ENCODE data around the gene NPTX1.

Gene NPTX1

GRCh38 chr17:80473701-80474100, 2.7 kb downstream of the NPTX1 start:
- H3K9ac ChIP-seq (ENCODE audit: low read length), result no peak overlapping the region
- H3K27me3 ChIP-seq (ENCODE audit: control insufficient read depth, insufficient read depth, low read length), result peaks cover 94% of the 10 kb centered on the region
- no peaks in the 10 kb centered on the region for H3K9me3 ChIP-seq (ENCODE audit: control insufficient read depth, low read length)
- H3K4me3 ChIP-seq (ENCODE audit: low read length), result no peak overlapping the region
- H3K4me1 ChIP-seq (ENCODE audit: control insufficient read depth, insufficient read depth, low read length), result peaks cover 18% of the 10 kb centered on the region
- H3K36me3 ChIP-seq (ENCODE audit: control insufficient read depth, insufficient read depth, low read length), result no peaks in the 10 kb centered on the region

- Histone ChIP-seq H3K4me3 (ENCODE audit: low read length) (no peak overlapping the region), H3K27me3 (ENCODE audit: control insufficient read depth, insufficient read depth, low read length) (peaks cover 94% of the 10 kb centered on the region), H3K9me3 (ENCODE audit: control insufficient read depth, low read length) (no peaks in the 10 kb centered on the region), H3K9ac (ENCODE audit: low read length) (no peak overlapping the region), H3K36me3 (ENCODE audit: control insufficient read depth, insufficient read depth, low read length) (no peaks in the 10 kb centered on the region), H3K4me1 (ENCODE audit: control insufficient read depth, insufficient read depth, low read length) (peaks cover 11% of the 10 kb centered on the region)
Observed at GRCh38 chr17:80472996-80473395, 3.4 kb downstream of the NPTX1 start.

DNA sequence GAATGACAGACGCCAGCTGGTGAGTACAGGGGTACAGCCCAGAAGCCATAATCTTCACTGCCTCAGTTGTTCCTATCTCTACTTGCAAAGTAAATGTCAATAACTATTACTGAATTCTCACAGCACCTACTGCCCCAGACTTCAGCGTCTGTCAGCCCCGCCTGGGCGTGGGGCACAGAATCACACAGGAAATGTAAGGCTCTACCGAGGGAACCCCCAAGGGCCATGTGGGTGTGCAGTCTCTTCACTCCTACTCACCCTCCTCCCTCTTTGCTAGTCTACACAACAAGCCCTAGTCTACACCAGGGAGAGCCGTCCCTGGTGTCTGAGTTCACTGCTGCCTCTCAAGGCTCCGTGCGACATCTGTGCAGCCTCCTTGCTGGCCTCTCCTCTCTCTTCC, 4.5 kb downstream of the NPTX1 start:
- H3K27me3 ChIP-seq (ENCODE audit: control insufficient read depth, insufficient read depth, low read length), result peaks cover 92% of the 10 kb centered on the region
- H3K4me1 ChIP-seq (ENCODE audit: control insufficient read depth, insufficient read depth, low read length), result peaks cover 4% of the 10 kb centered on the region
- no peak overlapping the region for H3K9ac ChIP-seq (ENCODE audit: low read length)
- H3K36me3 ChIP-seq (ENCODE audit: control insufficient read depth, insufficient read depth, low read length), result no peaks in the 10 kb centered on the region
- H3K4me3 ChIP-seq (ENCODE audit: low read length), result no peak overlapping the region
- no peaks in the 10 kb centered on the region for H3K9me3 ChIP-seq (ENCODE audit: control insufficient read depth, low read length)

GRCh38 chr17:80470603-80471002, 5.8 kb downstream of the NPTX1 start:
- H3K4me3 ChIP-seq (ENCODE audit: low read length), result no peak overlapping the region
- no peak overlapping the region for H3K9ac ChIP-seq (ENCODE audit: low read length)
- H3K36me3 ChIP-seq (ENCODE audit: control insufficient read depth, insufficient read depth, low read length), result no peaks in the 10 kb centered on the region
- peaks cover 89% of the 10 kb centered on the region for H3K27me3 ChIP-seq (ENCODE audit: control insufficient read depth, insufficient read depth, low read length)
- H3K9me3 ChIP-seq (ENCODE audit: control insufficient read depth, low read length), result no peaks in the 10 kb centered on the region
- H3K4me1 ChIP-seq (ENCODE audit: control insufficient read depth, insufficient read depth, low read length), result no peaks in the 10 kb centered on the region

DNA sequence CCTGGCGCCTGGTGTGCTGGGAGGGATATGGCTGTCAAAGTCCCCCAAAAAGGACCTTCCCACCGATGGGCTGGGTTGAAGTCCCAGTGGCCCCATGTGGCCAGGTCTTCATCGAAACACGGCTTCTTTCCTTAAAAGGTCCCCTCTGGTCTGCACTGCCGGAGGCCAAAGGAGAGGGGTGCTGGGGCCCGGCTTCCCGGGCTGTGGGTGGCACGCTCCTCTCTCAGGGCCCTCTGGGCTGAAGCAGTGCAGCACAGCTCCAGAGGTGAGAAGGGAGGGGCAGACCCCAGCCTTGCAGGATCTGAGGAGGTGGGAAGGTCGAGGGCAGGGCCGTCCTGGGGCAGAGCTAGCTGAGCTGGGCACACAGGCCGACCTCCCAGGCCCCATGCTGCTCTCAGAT, 6.7 kb downstream of the NPTX1 start:
- Histone ChIP-seq H3K9ac (ENCODE audit: low read length) (no peak overlapping the region), H3K4me3 (ENCODE audit: low read length) (no peak overlapping the region), H3K36me3 (ENCODE audit: control insufficient read depth, insufficient read depth, low read length) (no peaks in the 10 kb centered on the region), H3K9me3 (ENCODE audit: control insufficient read depth, low read length) (no peaks in the 10 kb centered on the region), H3K4me1 (ENCODE audit: control insufficient read depth, insufficient read depth, low read length) (no peaks in the 10 kb centered on the region), H3K27me3 (ENCODE audit: control insufficient read depth, insufficient read depth, low read length) (peaks cover 86% of the 10 kb centered on the region)

- Histone ChIP-seq H3K4me3 (ENCODE audit: low read length) (no peak overlapping the region), H3K36me3 (ENCODE audit: control insufficient read depth, insufficient read depth, low read length) (no peaks in the 10 kb centered on the region), H3K4me1 (ENCODE audit: control insufficient read depth, insufficient read depth, low read length) (no peaks in the 10 kb centered on the region), H3K9me3 (ENCODE audit: control insufficient read depth, low read length) (no peaks in the 10 kb centered on the region), H3K27me3 (ENCODE audit: control insufficient read depth, insufficient read depth, low read length) (peaks cover 79% of the 10 kb centered on the region), H3K9ac (ENCODE audit: low read length) (no peak overlapping the region)
Observed at GRCh38 chr17:80468781-80469493, 7.5 kb downstream of the NPTX1 start.

DNA sequence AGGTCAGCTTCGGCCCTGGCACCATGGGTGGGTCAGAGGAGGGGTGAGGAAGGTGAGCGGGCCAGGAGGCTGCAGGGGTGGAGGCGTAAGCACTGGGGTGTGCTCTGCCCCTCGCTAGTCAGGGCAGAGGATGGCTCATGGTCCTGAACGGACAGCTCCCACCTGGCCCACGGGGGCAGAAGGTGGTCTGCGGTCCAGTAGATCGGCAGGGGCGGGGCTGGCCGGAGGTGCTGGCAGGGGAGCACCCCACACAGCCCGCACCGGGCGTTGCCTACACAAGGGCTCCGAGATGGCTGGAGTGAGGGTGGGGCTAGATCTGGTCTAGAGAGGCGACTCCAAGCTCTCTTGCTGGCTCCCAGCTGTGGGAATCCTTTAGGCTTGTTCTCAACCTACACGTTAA, 8.2 kb downstream of the NPTX1 start:
- Histone ChIP-seq H3K9me3 (ENCODE audit: control insufficient read depth, low read length) (no peaks in the 10 kb centered on the region), H3K4me3 (ENCODE audit: low read length) (no peak overlapping the region), H3K27me3 (ENCODE audit: control insufficient read depth, insufficient read depth, low read length) (peaks cover 78% of the 10 kb centered on the region), H3K4me1 (ENCODE audit: control insufficient read depth, insufficient read depth, low read length) (no peaks in the 10 kb centered on the region), H3K36me3 (ENCODE audit: control insufficient read depth, insufficient read depth, low read length) (no peaks in the 10 kb centered on the region), H3K9ac (ENCODE audit: low read length) (no peak overlapping the region)

- H3K27me3 ChIP-seq (ENCODE audit: control insufficient read depth, insufficient read depth, low read length), result peaks cover 58% of the 10 kb centered on the region
- H3K4me1 ChIP-seq (ENCODE audit: control insufficient read depth, insufficient read depth, low read length), result no peaks in the 10 kb centered on the region
- no peaks in the 10 kb centered on the region for H3K36me3 ChIP-seq (ENCODE audit: control insufficient read depth, insufficient read depth, low read length)
- no peak overlapping the region for H3K4me3 ChIP-seq (ENCODE audit: low read length)
- H3K9ac ChIP-seq (ENCODE audit: low read length), result no peak overlapping the region
- H3K9me3 ChIP-seq (ENCODE audit: control insufficient read depth, low read length), result no peaks in the 10 kb centered on the region
Observed at GRCh38 chr17:80466188-80466705, 10.2 kb downstream of the NPTX1 start.

DNA sequence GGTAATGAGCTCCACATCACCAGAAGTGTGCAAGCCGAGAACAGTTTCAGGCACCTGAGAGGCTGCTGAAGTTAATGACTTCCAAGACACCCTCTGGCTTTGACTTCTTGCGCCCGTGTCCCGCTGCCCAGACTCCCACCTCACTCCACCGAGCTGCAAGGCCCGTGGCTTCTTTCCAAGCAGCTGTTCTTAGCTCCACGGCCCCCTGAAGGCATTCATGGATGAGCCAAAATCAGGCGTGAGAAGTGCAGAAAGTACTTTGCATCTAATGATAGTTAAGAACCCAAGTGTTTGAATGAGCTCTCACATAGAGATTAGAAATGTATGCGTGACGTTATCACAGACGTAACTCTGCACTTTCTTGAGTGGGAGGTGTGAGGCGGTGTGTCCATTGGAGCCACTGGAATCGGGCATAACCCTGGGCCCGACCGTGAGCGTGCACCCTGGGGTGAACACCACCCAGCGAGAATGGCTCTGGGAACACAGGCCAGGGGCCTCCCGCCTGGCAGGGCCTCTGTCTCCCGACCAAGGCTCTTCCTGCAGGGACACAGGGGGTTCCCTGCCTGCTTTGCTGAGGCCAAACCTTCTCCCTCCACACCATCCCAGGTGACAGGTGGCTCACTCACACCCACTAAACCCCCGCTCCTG, 11.0 kb downstream of the NPTX1 start:
- Histone ChIP-seq H3K9me3 (ENCODE audit: control insufficient read depth, low read length) (no peaks in the 10 kb centered on the region), H3K27me3 (ENCODE audit: control insufficient read depth, insufficient read depth, low read length) (peaks cover 54% of the 10 kb centered on the region), H3K36me3 (ENCODE audit: control insufficient read depth, insufficient read depth, low read length) (no peaks in the 10 kb centered on the region), H3K4me3 (ENCODE audit: low read length) (no peak overlapping the region), H3K4me1 (ENCODE audit: control insufficient read depth, insufficient read depth, low read length) (no peaks in the 10 kb centered on the region), H3K9ac (ENCODE audit: low read length) (no peak overlapping the region)

- peaks cover 45% of the 10 kb centered on the region for H3K27me3 ChIP-seq (ENCODE audit: control insufficient read depth, insufficient read depth, low read length)
Observed at GRCh38 chr17:80464486-80464885, 11.9 kb downstream of the NPTX1 start.

GRCh38 chr17:80463784-80464400, 12.5 kb downstream of the NPTX1 start:
- H3K27me3 ChIP-seq (ENCODE audit: control insufficient read depth, insufficient read depth, low read length), result peaks cover 39% of the 10 kb centered on the region

More at GRCh38 chr17:80464486-80464885, 11.9 kb downstream of the NPTX1 start:
- H3K36me3 ChIP-seq (ENCODE audit: control insufficient read depth, insufficient read depth, low read length), result no peaks in the 10 kb centered on the region
- no peak overlapping the region for H3K4me3 ChIP-seq (ENCODE audit: low read length)
- H3K4me1 ChIP-seq (ENCODE audit: control insufficient read depth, insufficient read depth, low read length), result no peaks in the 10 kb centered on the region
- H3K9me3 ChIP-seq (ENCODE audit: control insufficient read depth, low read length), result no peaks in the 10 kb centered on the region
- no peak overlapping the region for H3K9ac ChIP-seq (ENCODE audit: low read length)

DNA sequence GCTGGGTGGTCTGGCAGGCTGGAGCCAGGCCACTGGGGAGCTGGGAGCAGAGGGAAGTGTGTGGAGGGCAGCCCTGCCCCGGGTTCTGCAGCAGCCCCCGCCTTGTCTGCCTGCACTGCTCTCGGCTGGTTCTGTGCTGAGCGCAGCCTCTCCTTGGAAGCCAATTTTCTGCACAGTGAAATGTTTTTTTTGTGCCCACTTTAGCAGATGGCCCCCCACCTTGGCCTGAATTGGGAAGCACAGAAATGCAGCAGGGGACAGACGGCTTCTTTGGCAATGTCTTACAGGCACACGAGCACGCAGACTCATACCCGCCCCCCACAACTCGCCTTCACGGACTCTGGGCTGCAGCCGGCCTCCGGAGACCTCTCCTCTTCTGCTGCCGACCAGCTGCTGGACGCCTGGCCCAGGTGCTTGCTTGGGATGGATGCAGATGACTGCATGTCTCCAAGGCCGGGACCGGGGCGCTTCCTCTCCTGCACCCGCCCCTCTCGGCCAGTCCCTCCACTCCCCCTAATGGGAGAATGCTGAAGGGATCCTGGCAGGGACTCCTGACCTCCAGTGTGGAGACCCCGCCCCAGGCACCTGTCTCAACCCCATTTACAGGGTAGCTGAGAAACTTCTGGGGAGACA, 14.8 kb downstream of the NPTX1 start:
- H3K4me1 ChIP-seq (ENCODE audit: control insufficient read depth, insufficient read depth, low read length), result no peaks in the 10 kb centered on the region
- no peaks in the 10 kb centered on the region for H3K9me3 ChIP-seq (ENCODE audit: control insufficient read depth, low read length)
- no peak overlapping the region for H3K9ac ChIP-seq (ENCODE audit: low read length)
- peaks cover 26% of the 10 kb centered on the region for H3K27me3 ChIP-seq (ENCODE audit: control insufficient read depth, insufficient read depth, low read length)
- H3K4me3 ChIP-seq (ENCODE audit: low read length), result no peak overlapping the region
- H3K36me3 ChIP-seq (ENCODE audit: control insufficient read depth, insufficient read depth, low read length), result no peaks in the 10 kb centered on the region

More at GRCh38 chr17:80463784-80464400, 12.5 kb downstream of the NPTX1 start:
- Histone ChIP-seq H3K9ac (ENCODE audit: low read length) (no peak overlapping the region), H3K36me3 (ENCODE audit: control insufficient read depth, insufficient read depth, low read length) (no peaks in the 10 kb centered on the region), H3K4me1 (ENCODE audit: control insufficient read depth, insufficient read depth, low read length) (no peaks in the 10 kb centered on the region), H3K4me3 (ENCODE audit: low read length) (no peak overlapping the region), H3K9me3 (ENCODE audit: control insufficient read depth, low read length) (no peaks in the 10 kb centered on the region)
